ENCODE measurements around the gene TRIM42. TPM values are rescaled to one million over a fixed set of nuclear protein-coding genes. Genes with fewer than 3 reads are reported as not detected.

Gene TRIM42
- total RNA-seq, 1 donor from 2014 or later: not detected

- H3K4me3 ChIP-seq: no peak overlapping the region
- TF ChIP-seq, protein P1, sequence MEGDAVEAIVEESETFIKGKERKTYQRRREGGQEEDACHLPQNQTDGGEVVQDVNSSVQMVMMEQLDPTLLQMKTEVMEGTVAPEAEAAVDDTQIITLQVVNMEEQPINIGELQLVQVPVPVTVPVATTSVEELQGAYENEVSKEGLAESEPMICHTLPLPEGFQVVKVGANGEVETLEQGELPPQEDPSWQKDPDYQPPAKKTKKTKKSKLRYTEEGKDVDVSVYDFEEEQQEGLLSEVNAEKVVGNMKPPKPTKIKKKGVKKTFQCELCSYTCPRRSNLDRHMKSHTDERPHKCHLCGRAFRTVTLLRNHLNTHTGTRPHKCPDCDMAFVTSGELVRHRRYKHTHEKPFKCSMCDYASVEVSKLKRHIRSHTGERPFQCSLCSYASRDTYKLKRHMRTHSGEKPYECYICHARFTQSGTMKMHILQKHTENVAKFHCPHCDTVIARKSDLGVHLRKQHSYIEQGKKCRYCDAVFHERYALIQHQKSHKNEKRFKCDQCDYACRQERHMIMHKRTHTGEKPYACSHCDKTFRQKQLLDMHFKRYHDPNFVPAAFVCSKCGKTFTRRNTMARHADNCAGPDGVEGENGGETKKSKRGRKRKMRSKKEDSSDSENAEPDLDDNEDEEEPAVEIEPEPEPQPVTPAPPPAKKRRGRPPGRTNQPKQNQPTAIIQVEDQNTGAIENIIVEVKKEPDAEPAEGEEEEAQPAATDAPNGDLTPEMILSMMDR (IDR thresholded peaks at IDR 0.05): no peak
- no peaks in the 10 kb centered on the region for H3K27me3 ChIP-seq
- H3K36me3 ChIP-seq: no peaks in the 10 kb centered on the region
- no peak overlapping the region for H3K27ac ChIP-seq
- intact Hi-C loops (cut with DNase I): no loop called here
- no peaks in the 10 kb centered on the region for H3K9me3 ChIP-seq
- H3K4me1 ChIP-seq: no peaks in the 10 kb centered on the region
- DNase-seq (ENCODE audit: low spot score in 2 of 2): no peak
Observed at GRCh38 chr3:140635276-140635675, 42.6 kb upstream of the TRIM42 start.

DNA sequence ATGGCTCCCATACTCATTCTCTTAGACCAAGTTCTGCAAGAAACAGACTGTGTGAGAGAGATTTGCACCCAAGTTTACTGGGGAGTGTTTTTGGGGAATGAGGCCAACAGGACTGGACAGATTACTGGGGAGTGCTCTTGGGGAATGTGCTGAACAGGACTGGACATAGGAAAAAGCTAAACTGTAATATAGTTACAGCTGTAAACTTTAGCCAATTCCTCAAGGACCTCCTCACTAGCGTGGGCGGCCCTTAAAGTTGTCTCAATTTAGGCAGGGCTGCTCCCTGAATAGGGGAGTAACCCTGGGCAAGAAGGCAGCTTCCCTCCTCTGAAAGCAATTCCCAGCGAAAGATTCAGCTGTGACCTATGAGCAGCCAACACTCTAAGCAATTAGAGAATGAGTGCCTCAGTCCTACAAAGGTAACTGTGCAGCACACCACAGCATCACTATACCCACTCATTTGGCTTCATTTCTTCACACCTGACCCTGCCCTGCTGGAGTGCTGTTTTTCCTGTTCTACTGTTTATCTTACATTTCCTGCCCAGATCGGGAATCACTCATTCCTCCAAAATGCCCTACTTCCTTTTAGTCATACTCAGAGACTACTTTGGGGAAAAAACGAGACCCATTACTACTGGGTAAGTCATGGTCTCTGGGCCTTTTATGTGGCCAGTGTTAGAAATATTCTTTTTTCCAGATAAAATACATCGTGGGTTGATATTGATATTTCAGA, 41.3 kb upstream of the TRIM42 start:
- Histone ChIP-seq H3K4me3 (no peak overlapping the region), H3K9me3 (no peaks in the 10 kb centered on the region), H3K4me1 (no peaks in the 10 kb centered on the region), H3K36me3 (no peaks in the 10 kb centered on the region), H3K27me3 (no peaks in the 10 kb centered on the region), H3K27ac (no peak overlapping the region)
- DNase-seq (ENCODE audit: low spot score in 2 of 2): no peak
- intact Hi-C loops (cut with DNase I): no loop called here
- TF ChIP-seq, protein P1 (IDR thresholded peaks at IDR 0.05): no peak

GRCh38 chr3:140651287-140651686, 26.6 kb upstream of the TRIM42 start:
- no peak overlapping the region for H3K27ac ChIP-seq
- TF ChIP-seq, protein P1 (IDR thresholded peaks at IDR 0.05): no peak
- intact Hi-C loops (cut with DNase I): no loop called here
- no peaks in the 10 kb centered on the region for H3K36me3 ChIP-seq
- H3K4me1 ChIP-seq: no peaks in the 10 kb centered on the region
- no peaks in the 10 kb centered on the region for H3K27me3 ChIP-seq
- no peak for DNase-seq (ENCODE audit: low spot score in 2 of 2)
- H3K4me3 ChIP-seq: no peak overlapping the region
- H3K9me3 ChIP-seq: no peaks in the 10 kb centered on the region

GRCh38 chr3:140655678-140656077, 22.2 kb upstream of the TRIM42 start:
- intact Hi-C loops (cut with DNase I): no loop called here
- DNase-seq (ENCODE audit: low spot score in 2 of 2): no peak
- Histone ChIP-seq H3K4me3 (no peak overlapping the region), H3K27ac (no peak overlapping the region), H3K27me3 (no peaks in the 10 kb centered on the region), H3K9me3 (no peaks in the 10 kb centered on the region), H3K4me1 (no peaks in the 10 kb centered on the region), H3K36me3 (no peaks in the 10 kb centered on the region)
- TF ChIP-seq, protein P1 (IDR thresholded peaks at IDR 0.05): no peak

DNA sequence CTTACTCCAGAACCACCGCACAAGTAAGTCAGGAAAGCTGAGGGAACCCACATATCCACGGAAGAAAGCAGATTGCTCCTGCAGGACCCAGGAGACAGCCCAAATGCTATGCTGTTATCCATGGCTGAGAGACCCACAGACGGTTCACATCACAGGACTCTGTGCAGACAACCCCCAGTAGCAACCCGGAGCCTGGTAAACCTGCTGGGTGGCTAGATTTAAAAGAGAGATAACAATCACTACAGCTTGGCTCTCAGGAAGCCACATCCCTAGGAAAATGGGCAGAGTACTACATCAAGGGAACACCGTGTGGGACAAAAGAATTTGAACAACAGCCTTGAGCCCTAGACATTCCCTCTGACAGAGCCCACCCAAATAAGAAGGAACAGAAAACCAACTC, 13.8 kb upstream of the TRIM42 start:
- Histone ChIP-seq H3K36me3 (no peaks in the 10 kb centered on the region), H3K9me3 (no peaks in the 10 kb centered on the region), H3K4me3 (no peak overlapping the region), H3K27me3 (no peaks in the 10 kb centered on the region), H3K27ac (no peak overlapping the region), H3K4me1 (no peaks in the 10 kb centered on the region)
- intact Hi-C loops (cut with DNase I): no loop called here
- TF ChIP-seq, protein P1 (IDR thresholded peaks at IDR 0.05): no peak
- DNase-seq (ENCODE audit: low spot score in 2 of 2): no peak
